SU-DHL-6 (cell line): Measurements from ENCODE around the gene CACNA1B.
"Not testable (repeated sequence)": the region's sequence is repeated elsewhere in the genome, so short reads cannot be mapped to it uniquely, and the experiment has no call there.

ENCODE experiments used
- H2AFZ ChIP-seq: fragments of 200-600 bp; sonication (generic); 2 replicates; pipeline ENCODE4 v1.6.1; 2014; ENCODE audit warnings: low read depth, mild to moderate bottlenecking, moderate library complexity, mixed read lengths, antibody characterized with exemption, low read length; ENCODE audit not compliant: severe bottlenecking
- H3F3A ChIP-seq: fragments of 200-600 bp; shearing (Covaris generic); 2 replicates; pipeline ENCODE4 v1.6.0; 2016; ENCODE audit warnings: antibody characterized with exemption, mild to moderate bottlenecking; ENCODE audit not compliant: insufficient read depth
- H3K27ac ChIP-seq: fragments of 200-600 bp; sonication (generic); 2 replicates; pipeline ENCODE4 v1.5.1; 2016; ENCODE audit warnings: low read depth, mild to moderate bottlenecking, low read length, moderate library complexity, mixed read lengths
- H3K27me3 ChIP-seq: fragments of 200-600 bp; sonication (generic), shearing (Covaris generic); 2 replicates; pipeline ENCODE4 v1.6.0; 2014; ENCODE audit warnings: mild to moderate bottlenecking, low read length
- H3K36me3 ChIP-seq: fragments of 200-600 bp; sonication (generic); 2 replicates; pipeline ENCODE4 v1.6.1; 2014; ENCODE audit warnings: mild to moderate bottlenecking, low read length, mixed read lengths
- H3K4me2 ChIP-seq: fragments of 300-600, 200-600 bp; shearing (Covaris generic), sonication (generic); 2 replicates; pipeline ENCODE4 v1.6.0; 2014; ENCODE audit warnings: low read length, low read depth, mild to moderate bottlenecking; ENCODE audit not compliant: poor library complexity, severe bottlenecking
- H3K4me3 ChIP-seq: fragments of 200-600 bp; sonication (generic); 2 replicates; pipeline ENCODE4 v1.5.1; 2014; ENCODE audit warnings: antibody characterized with exemption, low read length, mild to moderate bottlenecking, mixed read lengths; ENCODE audit not compliant: insufficient read depth, poor library complexity, severe bottlenecking
- H3K79me2 ChIP-seq: fragments of 200-600 bp; sonication (generic); 2 replicates; pipeline ENCODE4 v1.6.1; 2014; ENCODE audit warnings: mild to moderate bottlenecking, low read length, moderate library complexity; ENCODE audit not compliant: insufficient read depth
- H3K9ac ChIP-seq: fragments of 200-600 bp; sonication (generic); 2 replicates; pipeline ENCODE4 v1.7.0; 2014; ENCODE audit warnings: mild to moderate bottlenecking, low read length
- H3K9me2 ChIP-seq: fragments of 200-600 bp; sonication (generic); replicated peaks from 2 replicates; pipeline ENCODE4 v1.6.1; 2014; ENCODE audit warnings: low read length; ENCODE audit not compliant: insufficient read depth
- H3K9me3 ChIP-seq: fragments of 200-600 bp; sonication (generic); 2 replicates; pipeline ENCODE4 v1.6.1; 2014; ENCODE audit warnings: low read length, mixed read lengths; ENCODE audit not compliant: insufficient read depth
- H4K20me1 ChIP-seq: fragments of 200-600 bp; sonication (generic); 2 replicates; pipeline ENCODE4 v1.6.1; 2014; ENCODE audit warnings: low read depth, mild to moderate bottlenecking, antibody characterized with exemption, low read length, moderate library complexity, mixed read lengths

Gene CACNA1B

GRCh38 chr9:138129318-138129717, 251.7 kb downstream of the CACNA1B start:
- H3F3A ChIP-seq, H3K9me2 ChIP-seq, H3K27me3 ChIP-seq, H3K79me2 ChIP-seq, H3K4me3 ChIP-seq, H4K20me1 ChIP-seq, H3K4me2 ChIP-seq, H3K27ac ChIP-seq, H3K9me3 ChIP-seq, H3K36me3 ChIP-seq, H3K9ac ChIP-seq, H2AFZ ChIP-seq: not testable (repeated sequence)

GRCh38 chr9:138132946-138133705, 255.5 kb downstream of the CACNA1B start:
- H3K9me3 ChIP-seq, H3K9ac ChIP-seq, H3K36me3 ChIP-seq, H3K79me2 ChIP-seq, H3K4me2 ChIP-seq, H3F3A ChIP-seq, H4K20me1 ChIP-seq, H3K27me3 ChIP-seq, H2AFZ ChIP-seq, H3K4me3 ChIP-seq, H3K27ac ChIP-seq, H3K9me2 ChIP-seq: not testable (repeated sequence)

- not testable (repeated sequence) for H4K20me1 ChIP-seq, H3K9ac ChIP-seq, H3K4me2 ChIP-seq, H3F3A ChIP-seq, H3K36me3 ChIP-seq, H3K79me2 ChIP-seq, H3K27ac ChIP-seq, H3K9me3 ChIP-seq, H3K9me2 ChIP-seq, H3K27me3 ChIP-seq, H3K4me3 ChIP-seq, H2AFZ ChIP-seq
Observed at GRCh38 chr9:138134581-138134980, 257.0 kb downstream of the CACNA1B start.

- H3K4me3 ChIP-seq: not testable (repeated sequence)
Observed at GRCh38 chr9:138139096-138139495, 261.5 kb downstream of the CACNA1B start.

GRCh38 chr9:138140980-138141379, 263.4 kb downstream of the CACNA1B start:
- not testable (repeated sequence) for H3K4me3 ChIP-seq, H3K9me3 ChIP-seq, H3K36me3 ChIP-seq, H4K20me1 ChIP-seq, H3K27me3 ChIP-seq, H3K9me2 ChIP-seq, H3K9ac ChIP-seq, H2AFZ ChIP-seq, H3K27ac ChIP-seq, H3F3A ChIP-seq, H3K4me2 ChIP-seq, H3K79me2 ChIP-seq

More at GRCh38 chr9:138139096-138139495, 261.5 kb downstream of the CACNA1B start:
- H3F3A ChIP-seq, H3K9me2 ChIP-seq, H3K9ac ChIP-seq, H3K36me3 ChIP-seq, H4K20me1 ChIP-seq, H3K9me3 ChIP-seq, H3K27me3 ChIP-seq, H3K4me2 ChIP-seq, H2AFZ ChIP-seq, H3K79me2 ChIP-seq, H3K27ac ChIP-seq: not testable (repeated sequence)

GRCh38 chr9:138142528-138143244, 265.1 kb downstream of the CACNA1B start:
- H3K79me2 ChIP-seq, H3K4me3 ChIP-seq, H3K9me3 ChIP-seq, H3K9me2 ChIP-seq, H3K4me2 ChIP-seq, H3K27ac ChIP-seq, H3K27me3 ChIP-seq, H3K36me3 ChIP-seq, H3K9ac ChIP-seq, H2AFZ ChIP-seq, H4K20me1 ChIP-seq, H3F3A ChIP-seq: not testable (repeated sequence)

- not testable (repeated sequence) for H2AFZ ChIP-seq, H3K36me3 ChIP-seq, H3K4me3 ChIP-seq, H3K9me2 ChIP-seq, H3F3A ChIP-seq, H3K9ac ChIP-seq, H3K27me3 ChIP-seq, H4K20me1 ChIP-seq, H3K4me2 ChIP-seq, H3K79me2 ChIP-seq, H3K27ac ChIP-seq, H3K9me3 ChIP-seq
Observed at GRCh38 chr9:138143491-138143890, 265.9 kb downstream of the CACNA1B start.

GRCh38 chr9:138147556-138147955, 270.0 kb downstream of the CACNA1B start:
- not testable (repeated sequence) for H3K27ac ChIP-seq, H3K4me3 ChIP-seq, H3K4me2 ChIP-seq

More at GRCh38 chr9:138147556-138147955, 270.0 kb downstream of the CACNA1B start:
- not testable (repeated sequence) for H4K20me1 ChIP-seq, H3K9ac ChIP-seq, H3K9me3 ChIP-seq, H2AFZ ChIP-seq, H3F3A ChIP-seq, H3K36me3 ChIP-seq, H3K9me2 ChIP-seq, H3K27me3 ChIP-seq, H3K79me2 ChIP-seq
